ENCODE results near the gene ADISSP.

DNA sequence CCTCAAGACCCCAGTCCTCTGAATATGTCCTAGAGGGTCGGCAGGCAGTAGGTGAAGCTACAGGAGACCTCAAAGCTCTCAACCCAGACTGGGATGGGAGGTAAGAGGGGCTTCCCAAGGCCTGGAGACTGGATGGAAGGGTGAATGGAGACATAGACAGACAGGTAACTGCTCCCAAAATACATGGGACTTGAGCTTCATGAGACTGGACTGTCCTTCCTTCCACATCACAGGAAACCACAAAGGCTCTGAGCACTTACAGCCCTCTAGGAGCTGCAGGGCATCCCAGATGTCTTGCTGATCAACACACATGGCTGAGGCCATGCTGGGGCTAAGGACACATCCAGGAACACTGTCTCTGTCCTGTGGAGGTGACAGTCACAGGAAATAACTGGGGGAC, 23.5 kb downstream of the ADISSP start:
- TF ChIP-seq, protein P1, sequence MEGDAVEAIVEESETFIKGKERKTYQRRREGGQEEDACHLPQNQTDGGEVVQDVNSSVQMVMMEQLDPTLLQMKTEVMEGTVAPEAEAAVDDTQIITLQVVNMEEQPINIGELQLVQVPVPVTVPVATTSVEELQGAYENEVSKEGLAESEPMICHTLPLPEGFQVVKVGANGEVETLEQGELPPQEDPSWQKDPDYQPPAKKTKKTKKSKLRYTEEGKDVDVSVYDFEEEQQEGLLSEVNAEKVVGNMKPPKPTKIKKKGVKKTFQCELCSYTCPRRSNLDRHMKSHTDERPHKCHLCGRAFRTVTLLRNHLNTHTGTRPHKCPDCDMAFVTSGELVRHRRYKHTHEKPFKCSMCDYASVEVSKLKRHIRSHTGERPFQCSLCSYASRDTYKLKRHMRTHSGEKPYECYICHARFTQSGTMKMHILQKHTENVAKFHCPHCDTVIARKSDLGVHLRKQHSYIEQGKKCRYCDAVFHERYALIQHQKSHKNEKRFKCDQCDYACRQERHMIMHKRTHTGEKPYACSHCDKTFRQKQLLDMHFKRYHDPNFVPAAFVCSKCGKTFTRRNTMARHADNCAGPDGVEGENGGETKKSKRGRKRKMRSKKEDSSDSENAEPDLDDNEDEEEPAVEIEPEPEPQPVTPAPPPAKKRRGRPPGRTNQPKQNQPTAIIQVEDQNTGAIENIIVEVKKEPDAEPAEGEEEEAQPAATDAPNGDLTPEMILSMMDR (IDR thresholded peaks at IDR 0.05), result no peak
- no peak for TF ChIP-seq EP300 (IDR thresholded peaks at IDR 0.05; ENCODE audit: low read depth)
